ENCODE measurements around the gene ABHD14A.

The ABHD14A gene

GRCh38 chr3:51954713-51955112 is 20.2 kb upstream of the ABHD14A start:
- no peak overlapping the region for H3K4me3 ChIP-seq (ENCODE audit: low read length)
- no peak for TF ChIP-seq CTCF (IDR thresholded peaks at IDR 0.05; ENCODE audit: insufficient read depth, low read depth, low read length, missing control alignments)
- DNase-seq (ENCODE audit: low read depth) = no peak

- H3K4me3 ChIP-seq (ENCODE audit: low read length) = no peak within 1 kb of the TSS
- no peak for DNase-seq (ENCODE audit: low read depth)
- TF ChIP-seq CTCF (IDR thresholded peaks at IDR 0.05; ENCODE audit: insufficient read depth, low read depth, low read length, missing control alignments) = no peak
These were observed 19.5 kb upstream of the ABHD14A start, which contains the start of gene GPR62 for GRCh38 chr3:51955175-51955892. GPR62 (plus strand) TSS chr3:51955381; CDS start chr3:51955653, 272 bp downstream.

- peak; percentile 72 for TF ChIP-seq CTCF (IDR thresholded peaks at IDR 0.05; ENCODE audit: insufficient read depth, low read depth, low read length, missing control alignments)
- no peak overlapping the region for H3K4me3 ChIP-seq (ENCODE audit: low read length)
- peak; percentile 83 for DNase-seq (ENCODE audit: low read depth)
These were observed 18.7 kb upstream of the ABHD14A start for GRCh38 chr3:51955893-51956770.

GRCh38 chr3:51957520-51958205 is 17.2 kb upstream of the ABHD14A start:
- no peak for TF ChIP-seq CTCF (IDR thresholded peaks at IDR 0.05; ENCODE audit: insufficient read depth, low read depth, low read length, missing control alignments)
- no peak for DNase-seq (ENCODE audit: low read depth)
- no peak overlapping the region for H3K4me3 ChIP-seq (ENCODE audit: low read length)

GRCh38 chr3:51958603-51959521 is 16.0 kb upstream of the ABHD14A start:
- no peak for DNase-seq (ENCODE audit: low read depth)
- no peak overlapping the region for H3K4me3 ChIP-seq (ENCODE audit: low read length)
- no peak for TF ChIP-seq CTCF (IDR thresholded peaks at IDR 0.05; ENCODE audit: insufficient read depth, low read depth, low read length, missing control alignments)

- no peak for DNase-seq (ENCODE audit: low read depth)
- H3K4me3 ChIP-seq (ENCODE audit: low read length) = no peak overlapping the region
- no peak for TF ChIP-seq CTCF (IDR thresholded peaks at IDR 0.05; ENCODE audit: insufficient read depth, low read depth, low read length, missing control alignments)
These were observed 15.2 kb upstream of the ABHD14A start for GRCh38 chr3:51959651-51960050.

Data from epithelial cell of esophagus (primary cell).